Ishikawa (cell line): ENCODE data around the gene LRP4.

Source experiments
- CEBPB ChIP-seq: IDR thresholded peaks from 2 replicates; pipeline ENCODE4 v1.6.1; 2012
- CREB1 ChIP-seq: IDR thresholded peaks from 2 replicates; pipeline ENCODE4 v1.6.1; 2012; ENCODE audit warnings: low read depth
- MAX ChIP-seq: IDR thresholded peaks from 2 replicates; pipeline ENCODE4 v1.6.1; 2012

DNA sequence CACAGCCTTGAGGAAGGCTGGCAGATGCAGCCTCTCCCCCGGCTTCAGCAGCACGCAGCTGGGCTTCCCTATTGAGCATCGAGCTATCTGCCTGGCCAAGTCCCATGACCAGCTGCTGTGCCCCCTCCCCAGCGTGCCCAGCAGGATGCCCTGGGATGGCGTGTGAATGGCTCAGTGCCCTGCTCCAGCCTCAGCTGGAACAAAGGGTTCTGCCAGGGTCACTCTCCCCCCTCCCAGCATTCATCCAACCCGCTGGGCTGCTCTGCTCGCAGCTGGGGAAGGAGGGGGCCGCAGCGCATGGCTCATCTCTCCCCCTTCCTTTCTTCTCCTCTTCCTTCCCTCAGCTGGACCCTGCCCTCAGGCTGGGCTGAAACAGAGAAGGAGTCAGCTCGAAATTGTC is 14.5 kb downstream of the LRP4 start:
- TF ChIP-seq CEBPB (no peak), CREB1 (no peak), MAX (no peak)
